PFSK-1 (cell line): ENCODE results near the gene ZCCHC2.

Source experiments
- POLR2AphosphoS5 ChIP-seq: IDR thresholded peaks from 2 replicates; pipeline ENCODE4 v1.6.1; 2012; ENCODE audit warnings: low read depth, mild to moderate bottlenecking, control low read depth, low read length, moderate library complexity
- SIN3A ChIP-seq: IDR thresholded peaks from 2 replicates; pipeline ENCODE4 v1.6.1; 2012; ENCODE audit warnings: mild to moderate bottlenecking, low read length, moderate library complexity, borderline replicate concordance; ENCODE audit not compliant: insufficient read depth
- TAF1 ChIP-seq: IDR thresholded peaks from 2 replicates; pipeline ENCODE4 v1.6.1; 2012; ENCODE audit warnings: low read length, control low read depth, borderline replicate concordance; ENCODE audit not compliant: insufficient read depth
- TF ChIP-seq, protein P1 (sequence below), 2 experiments: IDR thresholded peaks; 2 replicates each; pipeline versions ENCODE4 v1.6.1 to v1.8.0; 2011 to 2012; ENCODE audit warnings: low read depth in 2 of 2, low read length in 2 of 2, control low read depth in 1 of 2, inconsistent platforms in 1 of 2, mild to moderate bottlenecking in 1 of 2, moderate library complexity in 1 of 2; ENCODE audit not compliant: insufficient read depth in 1 of 2

DNA sequence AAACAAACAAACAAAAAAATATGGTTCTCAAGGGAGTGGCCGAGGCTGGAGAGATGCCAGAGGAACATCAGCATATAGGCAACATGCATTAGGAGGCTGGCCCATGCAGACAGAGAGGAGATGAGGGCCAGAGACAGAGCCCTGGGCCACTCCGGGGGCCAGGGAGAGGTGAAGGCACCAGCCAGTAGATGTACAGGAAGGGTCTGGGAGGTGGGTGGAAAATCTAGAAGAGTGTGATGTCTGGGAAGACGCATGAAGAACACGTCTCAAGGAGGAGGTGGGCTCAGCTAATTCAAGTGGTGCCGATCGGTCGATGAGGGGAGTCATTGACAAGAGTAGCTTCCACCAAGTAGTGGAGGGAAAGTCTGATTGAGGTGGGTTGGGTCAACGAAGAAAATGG, 79.9 kb downstream of the ZCCHC2 start:
- no peak for TF ChIP-seq TAF1
- TF ChIP-seq, protein P1, sequence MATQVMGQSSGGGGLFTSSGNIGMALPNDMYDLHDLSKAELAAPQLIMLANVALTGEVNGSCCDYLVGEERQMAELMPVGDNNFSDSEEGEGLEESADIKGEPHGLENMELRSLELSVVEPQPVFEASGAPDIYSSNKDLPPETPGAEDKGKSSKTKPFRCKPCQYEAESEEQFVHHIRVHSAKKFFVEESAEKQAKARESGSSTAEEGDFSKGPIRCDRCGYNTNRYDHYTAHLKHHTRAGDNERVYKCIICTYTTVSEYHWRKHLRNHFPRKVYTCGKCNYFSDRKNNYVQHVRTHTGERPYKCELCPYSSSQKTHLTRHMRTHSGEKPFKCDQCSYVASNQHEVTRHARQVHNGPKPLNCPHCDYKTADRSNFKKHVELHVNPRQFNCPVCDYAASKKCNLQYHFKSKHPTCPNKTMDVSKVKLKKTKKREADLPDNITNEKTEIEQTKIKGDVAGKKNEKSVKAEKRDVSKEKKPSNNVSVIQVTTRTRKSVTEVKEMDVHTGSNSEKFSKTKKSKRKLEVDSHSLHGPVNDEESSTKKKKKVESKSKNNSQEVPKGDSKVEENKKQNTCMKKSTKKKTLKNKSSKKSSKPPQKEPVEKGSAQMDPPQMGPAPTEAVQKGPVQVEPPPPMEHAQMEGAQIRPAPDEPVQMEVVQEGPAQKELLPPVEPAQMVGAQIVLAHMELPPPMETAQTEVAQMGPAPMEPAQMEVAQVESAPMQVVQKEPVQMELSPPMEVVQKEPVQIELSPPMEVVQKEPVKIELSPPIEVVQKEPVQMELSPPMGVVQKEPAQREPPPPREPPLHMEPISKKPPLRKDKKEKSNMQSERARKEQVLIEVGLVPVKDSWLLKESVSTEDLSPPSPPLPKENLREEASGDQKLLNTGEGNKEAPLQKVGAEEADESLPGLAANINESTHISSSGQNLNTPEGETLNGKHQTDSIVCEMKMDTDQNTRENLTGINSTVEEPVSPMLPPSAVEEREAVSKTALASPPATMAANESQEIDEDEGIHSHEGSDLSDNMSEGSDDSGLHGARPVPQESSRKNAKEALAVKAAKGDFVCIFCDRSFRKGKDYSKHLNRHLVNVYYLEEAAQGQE (IDR thresholded peaks at IDR 0.05; ENCODE audit: insufficient read depth in 1 of 2, low read depth in 2 of 2, low read length in 2 of 2), result no peak
- TF ChIP-seq POLR2AphosphoS5, result no peak
- no peak for TF ChIP-seq SIN3A
